ENCODE data around the gene CAMTA1. TPM values are rescaled to one million over a fixed set of nuclear protein-coding genes. Genes with fewer than 3 reads are reported as not detected.
"Not testable (repeated sequence)": the region's sequence is repeated elsewhere in the genome, so short reads cannot be mapped to it uniquely, and the experiment has no call there.

Gene CAMTA1
- total RNA-seq = 10 to 100 TPM; 57.4 to 88.3 (median 62.1) TPM

- Histone ChIP-seq H3K27me3 (no peaks in the 10 kb centered on the region), H3K36me3 (no peaks in the 10 kb centered on the region), H3K4me1 (peaks cover 2 to 17% (median 9%) of the 10 kb centered on the region in 4 donors), H3K9me3 (no peaks in the 10 kb centered on the region), H3K27ac (peak within 1 kb of the TSS; percentile 96 to 98 (median 97)), H3K4me3 (peak within 1 kb of the TSS; percentile 81 to 97 (median 90))
- no peak for DNase-seq
- no peak for TF ChIP-seq CTCF (IDR thresholded peaks at IDR 0.05)
- peak in 1 of 2 donors; percentile 23 for TF ChIP-seq POLR2A (IDR thresholded peaks at IDR 0.05)
Measured at GRCh38 chr1:6785318-6785727, at the start of gene CAMTA1. TSS of gene CAMTA1 (plus strand) at chr1:6785454. CDS start at chr1:6785531, 77 bp downstream.

GRCh38 chr1:6738987-6739676 lies 46.1 kb upstream of the CAMTA1 start:
- H3K4me3 ChIP-seq = no peak overlapping the region
- H3K9me3 ChIP-seq = no peaks in the 10 kb centered on the region
- no peaks in the 10 kb centered on the region for H3K36me3 ChIP-seq
- no peak for DNase-seq
- no peaks in the 10 kb centered on the region for H3K27me3 ChIP-seq
- no peak for TF ChIP-seq CTCF (IDR thresholded peaks at IDR 0.05)
- no peak for TF ChIP-seq POLR2A (IDR thresholded peaks at IDR 0.05)
- H3K4me1 ChIP-seq = peaks cover 0 to 6% (median 0%) of the 10 kb centered on the region in 4 donors
- no peak overlapping the region for H3K27ac ChIP-seq

GRCh38 chr1:6742676-6743188 lies 42.5 kb upstream of the CAMTA1 start:
- H3K9me3 ChIP-seq, H3K27me3 ChIP-seq, H3K4me3 ChIP-seq, H3K36me3 ChIP-seq, DNase-seq, H3K4me1 ChIP-seq: not testable (repeated sequence)
- H3K27ac ChIP-seq = peak overlapping the region in 2 of 4 donors; percentile 48 to 73

- no peak for DNase-seq
- H3K4me1 ChIP-seq = peaks cover 0 to 6% (median 0%) of the 10 kb centered on the region in 4 donors
- no peaks in the 10 kb centered on the region for H3K27me3 ChIP-seq
- no peak for TF ChIP-seq CTCF (IDR thresholded peaks at IDR 0.05)
- no peak for TF ChIP-seq POLR2A (IDR thresholded peaks at IDR 0.05)
- H3K27ac ChIP-seq = peak overlapping the region in 3 of 4 donors; percentile 48 to 73 (median 56)
- H3K9me3 ChIP-seq = no peaks in the 10 kb centered on the region
- H3K4me3 ChIP-seq = no peak overlapping the region
- no peaks in the 10 kb centered on the region for H3K36me3 ChIP-seq
Measured at GRCh38 chr1:6743189-6744101, 41.8 kb upstream of the CAMTA1 start.

- Histone ChIP-seq H3K4me1 (peaks cover 0 to 6% (median 0%) of the 10 kb centered on the region in 4 donors), H3K36me3 (no peaks in the 10 kb centered on the region), H3K27me3 (no peaks in the 10 kb centered on the region), H3K27ac (no peak overlapping the region), H3K4me3 (no peak overlapping the region), H3K9me3 (no peaks in the 10 kb centered on the region)
- TF ChIP-seq POLR2A (IDR thresholded peaks at IDR 0.05) = no peak
- no peak for TF ChIP-seq CTCF (IDR thresholded peaks at IDR 0.05)
- DNase-seq = no peak
Measured at GRCh38 chr1:6745073-6745472, 40.2 kb upstream of the CAMTA1 start.
